ENCODE results near the gene SELP. TPM values are rescaled to one million over a fixed set of nuclear protein-coding genes. Genes with fewer than 3 reads are reported as not detected.

Gene SELP
- polyA plus RNA-seq, 1 donor (not counting 4 experiments of a cell fraction or from before 2014, with no cell fraction given): 0.09 TPM

DNA sequence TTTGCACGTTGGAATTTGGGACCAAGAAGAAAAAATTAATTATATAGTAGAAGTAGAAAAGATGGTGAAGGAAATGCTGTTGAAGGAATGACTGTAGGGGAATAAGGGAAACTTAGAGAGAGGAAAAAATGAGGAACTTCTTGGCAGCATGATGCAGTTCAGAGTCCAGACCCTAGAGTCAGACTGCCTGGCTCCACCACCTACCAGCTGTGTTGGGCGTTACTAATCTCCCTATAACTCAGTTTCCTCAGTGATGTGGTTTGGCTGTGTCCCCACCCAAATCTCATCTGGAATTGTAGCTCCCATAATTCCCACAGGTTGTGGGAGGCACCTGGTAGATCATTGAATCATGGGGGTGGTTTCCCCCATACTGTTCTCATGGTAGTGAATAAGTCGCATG, 1.3 kb upstream of the SELP start:
- Histone ChIP-seq H3K27ac (ENCODE audit: control insufficient read depth, insufficient read depth, low read length) (no peak overlapping the region), H3K4me2 (ENCODE audit: control insufficient read depth, extremely low read depth, insufficient read depth, low read depth, low read length) (no peak overlapping the region), H3K4me1 (ENCODE audit: control insufficient read depth, extremely low read depth, insufficient read depth, low read length) (no peaks in the 10 kb centered on the region), H3K27me3 (ENCODE audit: control insufficient read depth, extremely low read depth, insufficient read depth, low read length) (no peaks in the 10 kb centered on the region), H3K9ac (ENCODE audit: control insufficient read depth, extremely low read depth, insufficient read depth, low read length) (no peak overlapping the region), H3K79me2 (ENCODE audit: control insufficient read depth, insufficient read depth, low read length) (no peaks in the 10 kb centered on the region), H3K9me1 (ENCODE audit: control insufficient read depth, extremely low read depth, insufficient read depth, low read length) (no peaks in the 10 kb centered on the region), H2AFZ (ENCODE audit: control insufficient read depth, low read length) (no peak overlapping the region), H3K4me3 (ENCODE audit: control insufficient read depth in 2 of 3, extremely low read depth in 1 of 3, insufficient read depth in 2 of 3, low read depth in 1 of 3, low read length in 3 of 3) (no peak overlapping the region), H3K9me3 (ENCODE audit: control insufficient read depth, low read depth, low read length) (no peaks in the 10 kb centered on the region), H4K20me1 (ENCODE audit: control insufficient read depth, extremely low read depth, insufficient read depth, low read length) (no peaks in the 10 kb centered on the region), H3K36me3 (ENCODE audit: control insufficient read depth in 2 of 2, extremely low read depth in 1 of 2, insufficient read depth in 2 of 2, low read length in 2 of 2) (no peaks in the 10 kb centered on the region)
- FAIRE-seq (no peak), DNase-seq (ENCODE audit: low read depth, low spot score) (no peak)
- no peak for TF ChIP-seq EZH2 (IDR thresholded peaks at IDR 0.05; ENCODE audit: low read length)
- TF ChIP-seq, protein P1, sequence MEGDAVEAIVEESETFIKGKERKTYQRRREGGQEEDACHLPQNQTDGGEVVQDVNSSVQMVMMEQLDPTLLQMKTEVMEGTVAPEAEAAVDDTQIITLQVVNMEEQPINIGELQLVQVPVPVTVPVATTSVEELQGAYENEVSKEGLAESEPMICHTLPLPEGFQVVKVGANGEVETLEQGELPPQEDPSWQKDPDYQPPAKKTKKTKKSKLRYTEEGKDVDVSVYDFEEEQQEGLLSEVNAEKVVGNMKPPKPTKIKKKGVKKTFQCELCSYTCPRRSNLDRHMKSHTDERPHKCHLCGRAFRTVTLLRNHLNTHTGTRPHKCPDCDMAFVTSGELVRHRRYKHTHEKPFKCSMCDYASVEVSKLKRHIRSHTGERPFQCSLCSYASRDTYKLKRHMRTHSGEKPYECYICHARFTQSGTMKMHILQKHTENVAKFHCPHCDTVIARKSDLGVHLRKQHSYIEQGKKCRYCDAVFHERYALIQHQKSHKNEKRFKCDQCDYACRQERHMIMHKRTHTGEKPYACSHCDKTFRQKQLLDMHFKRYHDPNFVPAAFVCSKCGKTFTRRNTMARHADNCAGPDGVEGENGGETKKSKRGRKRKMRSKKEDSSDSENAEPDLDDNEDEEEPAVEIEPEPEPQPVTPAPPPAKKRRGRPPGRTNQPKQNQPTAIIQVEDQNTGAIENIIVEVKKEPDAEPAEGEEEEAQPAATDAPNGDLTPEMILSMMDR (optimal IDR thresholded peaks at IDR 0.05 in 1 of 3, IDR thresholded peaks at IDR 0.05 in 1 of 3, conservative IDR thresholded peaks at IDR 0.05 in 1 of 3; ENCODE audit: extremely low read depth in 1 of 3, insufficient read depth in 2 of 3, low read length in 3 of 3): no peak
- dilution Hi-C loops (cut with MboI; ENCODE audit: extremely low pct_ligation_motif_present, low sequenced_read_pairs): no loop called here

DNA sequence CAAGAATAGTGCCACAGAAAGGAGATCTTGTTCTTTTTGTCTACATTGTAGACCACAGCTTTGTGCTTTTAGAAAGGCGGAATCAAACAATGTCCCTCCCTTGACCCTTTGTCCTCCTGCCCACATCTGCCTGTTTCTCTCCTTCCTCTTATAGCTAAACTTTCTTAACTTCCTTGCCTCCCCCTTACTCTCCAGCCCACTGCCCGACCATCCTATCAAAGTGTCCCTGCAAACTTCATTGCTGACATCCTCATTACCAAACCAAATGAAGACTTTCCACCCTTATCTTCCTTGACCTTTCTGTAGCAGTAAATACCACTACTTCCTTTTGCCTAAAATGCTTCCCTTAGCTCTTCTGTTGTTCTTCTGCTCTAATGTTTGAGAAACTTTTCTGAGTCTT, 5.0 kb downstream of the SELP start:
- H3K79me2 ChIP-seq (ENCODE audit: control insufficient read depth, insufficient read depth, low read length): no peaks in the 10 kb centered on the region
- no peaks in the 10 kb centered on the region for H3K9me1 ChIP-seq (ENCODE audit: control insufficient read depth, extremely low read depth, insufficient read depth, low read length)
- DNase-seq (ENCODE audit: low read depth, low spot score) (no peak), FAIRE-seq (no peak)
- no peaks in the 10 kb centered on the region for H4K20me1 ChIP-seq (ENCODE audit: control insufficient read depth, extremely low read depth, insufficient read depth, low read length)
- dilution Hi-C loops (cut with MboI; ENCODE audit: extremely low pct_ligation_motif_present, low sequenced_read_pairs): no loop called here
- no peaks in the 10 kb centered on the region for H3K36me3 ChIP-seq (ENCODE audit: control insufficient read depth in 2 of 2, extremely low read depth in 1 of 2, insufficient read depth in 2 of 2, low read length in 2 of 2)
- H3K4me2 ChIP-seq (ENCODE audit: control insufficient read depth, extremely low read depth, insufficient read depth, low read depth, low read length): no peak overlapping the region
- H3K4me3 ChIP-seq (ENCODE audit: control insufficient read depth in 2 of 3, extremely low read depth in 1 of 3, insufficient read depth in 2 of 3, low read depth in 1 of 3, low read length in 3 of 3): no peak overlapping the region
- no peak overlapping the region for H3K27ac ChIP-seq (ENCODE audit: control insufficient read depth, insufficient read depth, low read length)
- H3K4me1 ChIP-seq (ENCODE audit: control insufficient read depth, extremely low read depth, insufficient read depth, low read length): no peaks in the 10 kb centered on the region
- H3K9me3 ChIP-seq (ENCODE audit: control insufficient read depth, low read depth, low read length): no peaks in the 10 kb centered on the region
- peaks cover 4% of the 10 kb centered on the region for H3K27me3 ChIP-seq (ENCODE audit: control insufficient read depth, extremely low read depth, insufficient read depth, low read length)
- no peak for TF ChIP-seq EZH2 (IDR thresholded peaks at IDR 0.05; ENCODE audit: low read length)
- TF ChIP-seq, protein P1 (optimal IDR thresholded peaks at IDR 0.05 in 1 of 3, IDR thresholded peaks at IDR 0.05 in 1 of 3, conservative IDR thresholded peaks at IDR 0.05 in 1 of 3; ENCODE audit: extremely low read depth in 1 of 3, insufficient read depth in 2 of 3, low read length in 3 of 3): no peak
- no peak overlapping the region for H2AFZ ChIP-seq (ENCODE audit: control insufficient read depth, low read length)
- no peak overlapping the region for H3K9ac ChIP-seq (ENCODE audit: control insufficient read depth, extremely low read depth, insufficient read depth, low read length)
